Mucosa of rectum (tissue), 2 donors: ENCODE results near the gene CAPZB.

Experiments used
- H3K27ac ChIP-seq, 2 donors: one replicate each; pipeline ENCODE4 v1.7.0; 2013; ENCODE audit warnings: inconsistent platforms in 2 of 2, low read depth in 2 of 2, low read length in 2 of 2
- H3K27me3 ChIP-seq, 2 donors: one replicate each; pipeline ENCODE4 v1.7.0; 2013; ENCODE audit warnings: low read length in 2 of 2; ENCODE audit not compliant: control insufficient read depth in 2 of 2, insufficient read depth in 2 of 2
- H3K36me3 ChIP-seq, 2 donors: one replicate each; pipeline ENCODE4 v1.7.0; 2013; ENCODE audit warnings: low read length in 2 of 2; ENCODE audit not compliant: control insufficient read depth in 2 of 2, insufficient read depth in 2 of 2
- H3K4me1 ChIP-seq, 2 donors: one replicate each; pipeline ENCODE4 v1.7.0; 2013; ENCODE audit warnings: low read length in 2 of 2, mild to moderate bottlenecking in 1 of 2; ENCODE audit not compliant: control insufficient read depth in 2 of 2, insufficient read depth in 2 of 2
- H3K4me3 ChIP-seq, 2 donors: one replicate each; pipeline ENCODE4 v1.7.0; 2013; ENCODE audit warnings: low read length in 2 of 2
- H3K9ac ChIP-seq, 2 donors: one replicate each; pipeline ENCODE4 v1.7.0; 2013; ENCODE audit warnings: low read length in 2 of 2, low read depth in 1 of 2, mild to moderate bottlenecking in 1 of 2
- H3K9me3 ChIP-seq, 2 donors: one replicate each; pipeline ENCODE4 v1.7.0; 2013; ENCODE audit warnings: low read length in 2 of 2; ENCODE audit not compliant: control insufficient read depth in 2 of 2
- donor health status: healthy.
- donor health status: Normal muscosa, but diverticular disease.

CAPZB gene

DNA sequence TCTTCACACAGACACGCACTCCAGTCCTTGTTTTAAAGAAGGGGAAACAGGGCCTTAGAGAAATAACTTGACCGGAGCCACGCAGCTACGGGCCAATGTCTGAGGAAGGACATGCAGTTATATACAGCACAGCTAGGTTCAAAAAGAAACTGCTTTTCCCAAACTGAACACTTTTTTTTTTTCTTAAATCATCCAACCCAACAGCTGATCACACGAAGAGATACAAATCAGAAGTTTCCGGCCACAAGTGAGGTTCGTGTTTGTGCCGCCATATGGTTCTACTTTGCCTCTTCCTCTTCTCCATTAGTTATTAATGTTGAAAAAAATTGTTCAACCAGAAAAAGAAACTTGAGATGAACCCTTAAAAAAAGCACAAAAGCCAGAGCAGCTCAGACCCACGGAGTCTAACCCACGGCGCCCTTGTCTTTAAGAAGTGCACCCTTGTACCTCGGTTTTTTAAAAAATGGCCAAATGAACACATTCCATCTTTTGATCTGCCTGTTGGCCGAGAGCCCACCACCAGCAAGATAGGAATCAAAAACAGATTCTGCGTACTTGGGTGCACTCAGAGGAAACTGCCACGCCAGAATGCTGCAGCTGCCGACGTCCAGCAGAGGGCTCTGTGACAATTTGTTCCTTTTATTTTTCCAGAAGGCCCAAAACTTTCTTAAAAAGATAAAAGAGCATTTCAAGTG, 94.3 kb downstream of the CAPZB start:
- Histone ChIP-seq H3K4me1 (peaks cover 39 to 45% of the 10 kb centered on the region in 2 donors), H3K4me3 (peak overlapping the region; percentile 2 to 49), H3K9me3 (no peaks in the 10 kb centered on the region), H3K36me3 (peaks cover 7 to 8% of the 10 kb centered on the region in 2 donors), H3K27ac (peak overlapping the region; percentile 69 to 79), H3K9ac (peak overlapping the region; percentile 45 to 60), H3K27me3 (no peaks in the 10 kb centered on the region)

DNA sequence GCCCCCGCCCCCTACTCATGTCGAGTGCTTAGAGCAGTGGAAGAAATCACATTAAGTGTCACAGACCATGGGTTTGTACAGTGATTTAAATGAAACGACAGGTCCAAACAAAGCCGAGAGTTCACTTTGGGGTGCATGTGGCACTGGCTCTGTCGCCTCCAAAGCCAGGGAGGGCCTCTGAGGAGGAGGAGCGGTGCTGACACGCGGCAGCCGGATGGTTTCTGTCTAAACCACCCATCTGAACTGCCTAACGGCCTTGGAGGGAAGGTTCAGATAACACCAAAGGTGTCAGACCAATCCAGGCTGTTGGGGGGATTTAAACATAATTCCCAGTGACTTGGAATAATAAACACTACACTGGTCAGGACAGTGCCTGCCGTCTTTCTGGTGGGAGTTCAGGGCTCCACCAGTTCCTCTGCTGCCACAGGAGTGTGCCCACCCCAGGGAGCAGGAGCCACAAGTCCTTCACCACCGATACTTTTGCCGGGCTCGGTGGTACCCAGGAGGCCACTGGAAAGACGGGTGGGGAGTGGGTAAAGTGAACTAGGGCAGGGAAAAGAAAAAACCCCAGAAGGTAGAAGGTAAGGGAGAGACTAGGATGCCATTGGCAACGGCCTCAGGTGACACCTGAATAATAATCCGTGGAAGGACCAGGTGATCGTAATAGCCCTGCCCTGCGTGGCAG, 95.0 kb downstream of the CAPZB start:
- H3K27me3 ChIP-seq: no peaks in the 10 kb centered on the region
- H3K9me3 ChIP-seq: no peaks in the 10 kb centered on the region
- H3K4me3 ChIP-seq: peak overlapping the region in 1 of 2 donors; percentile 49
- peaks cover 4 to 6% of the 10 kb centered on the region in 2 donors for H3K36me3 ChIP-seq
- H3K9ac ChIP-seq: peak overlapping the region; percentile 14 to 60
- peaks cover 45 to 47% of the 10 kb centered on the region in 2 donors for H3K4me1 ChIP-seq
- H3K27ac ChIP-seq: peak overlapping the region; percentile 69 to 79

DNA sequence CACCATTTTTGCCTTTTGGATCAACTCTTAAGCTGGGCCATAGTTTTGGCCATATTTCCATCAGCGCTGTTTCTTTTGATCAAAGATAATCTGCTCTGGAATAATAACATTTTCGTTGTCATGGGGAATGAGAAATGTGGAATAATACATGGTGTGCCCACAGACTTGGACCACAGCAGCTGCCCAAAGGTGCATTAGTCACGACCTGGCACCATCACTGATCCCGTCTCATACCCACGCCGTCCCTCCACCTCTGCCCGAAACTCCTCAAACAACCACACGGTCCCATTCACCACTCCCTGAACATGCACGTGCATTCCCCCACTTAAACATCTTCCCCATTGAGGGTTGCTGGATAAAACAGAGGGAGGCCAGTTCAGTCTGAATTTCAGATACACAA, 96.4 kb downstream of the CAPZB start:
- peaks cover 57 to 59% of the 10 kb centered on the region in 2 donors for H3K4me1 ChIP-seq
- H3K27ac ChIP-seq: no peak overlapping the region
- H3K4me3 ChIP-seq: no peak overlapping the region
- no peaks in the 10 kb centered on the region for H3K27me3 ChIP-seq
- H3K9ac ChIP-seq: no peak overlapping the region
- H3K9me3 ChIP-seq: no peaks in the 10 kb centered on the region
- H3K36me3 ChIP-seq: peaks cover 6 to 15% of the 10 kb centered on the region in 2 donors

DNA sequence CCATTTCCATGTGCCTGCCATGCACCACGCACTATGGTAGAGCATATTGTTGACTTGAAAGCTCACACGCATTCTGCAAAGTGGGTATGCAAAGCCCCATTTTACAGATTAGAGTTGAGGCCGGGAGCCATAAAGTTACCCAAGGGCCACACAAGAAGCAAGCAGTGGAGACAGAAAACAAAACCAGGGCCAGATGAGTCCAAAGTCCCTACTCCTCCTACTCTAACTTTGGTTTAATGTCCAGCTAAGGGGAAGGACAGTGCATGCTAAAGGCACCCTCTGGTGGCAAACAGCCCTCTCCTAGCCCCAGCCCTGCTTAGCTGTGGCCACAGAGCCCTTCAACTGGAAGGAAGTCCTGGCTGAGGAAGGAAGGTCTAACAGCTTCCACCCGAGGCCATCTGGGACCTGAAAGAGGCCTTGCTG, 98.3 kb downstream of the CAPZB start:
- H3K36me3 ChIP-seq: peaks cover 9 to 20% of the 10 kb centered on the region in 2 donors
- H3K9ac ChIP-seq: peak overlapping the region in 1 of 2 donors; percentile 10
- no peaks in the 10 kb centered on the region for H3K27me3 ChIP-seq
- H3K9me3 ChIP-seq: no peaks in the 10 kb centered on the region
- H3K4me3 ChIP-seq: no peak overlapping the region
- H3K27ac ChIP-seq: peak overlapping the region; percentile 71 to 88
- H3K4me1 ChIP-seq: peaks cover 44 to 52% of the 10 kb centered on the region in 2 donors

DNA sequence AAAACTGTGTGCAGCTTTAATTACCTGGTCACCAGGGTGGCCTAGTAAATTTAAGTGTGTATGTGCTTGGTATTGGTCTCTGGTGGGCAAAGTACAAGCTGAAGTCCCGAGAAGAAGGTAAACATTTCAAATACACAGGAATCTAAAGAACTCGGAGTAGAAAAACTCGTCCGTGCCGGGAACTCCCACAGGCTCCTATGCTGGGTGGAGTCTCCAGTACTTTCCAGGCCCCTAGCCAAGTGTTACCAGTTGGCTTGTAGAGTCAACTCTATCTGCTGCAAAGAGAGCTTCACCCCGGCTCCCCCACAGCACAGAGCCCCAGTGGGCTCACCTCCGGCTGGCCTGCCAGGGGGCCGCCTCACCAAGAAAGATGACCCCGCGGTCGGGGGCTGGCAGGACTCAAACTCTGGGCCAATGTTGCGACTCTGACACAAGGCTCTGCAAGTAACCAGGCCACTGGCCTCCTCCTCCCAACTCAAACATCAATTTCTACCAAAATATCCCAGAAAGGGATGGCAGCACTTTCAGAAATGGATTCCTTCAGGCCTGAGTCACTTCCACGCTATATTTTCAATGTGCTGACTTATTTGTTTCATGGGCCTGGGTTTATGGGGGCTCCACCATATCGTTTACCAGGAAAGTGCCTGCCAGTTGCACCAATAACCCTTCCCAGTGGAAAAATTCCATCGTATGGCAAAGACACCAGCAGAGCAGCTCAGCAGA, 99.3 kb downstream of the CAPZB start:
- H3K4me1 ChIP-seq: peaks cover 38 to 47% of the 10 kb centered on the region in 2 donors
- peak overlapping the region in 1 of 2 donors; percentile 0 for H3K4me3 ChIP-seq
- no peaks in the 10 kb centered on the region for H3K9me3 ChIP-seq
- no peaks in the 10 kb centered on the region for H3K27me3 ChIP-seq
- H3K9ac ChIP-seq: peak overlapping the region in 1 of 2 donors; percentile 49
- peaks cover 17 to 26% of the 10 kb centered on the region in 2 donors for H3K36me3 ChIP-seq
- H3K27ac ChIP-seq: peak overlapping the region; percentile 71 to 88

DNA sequence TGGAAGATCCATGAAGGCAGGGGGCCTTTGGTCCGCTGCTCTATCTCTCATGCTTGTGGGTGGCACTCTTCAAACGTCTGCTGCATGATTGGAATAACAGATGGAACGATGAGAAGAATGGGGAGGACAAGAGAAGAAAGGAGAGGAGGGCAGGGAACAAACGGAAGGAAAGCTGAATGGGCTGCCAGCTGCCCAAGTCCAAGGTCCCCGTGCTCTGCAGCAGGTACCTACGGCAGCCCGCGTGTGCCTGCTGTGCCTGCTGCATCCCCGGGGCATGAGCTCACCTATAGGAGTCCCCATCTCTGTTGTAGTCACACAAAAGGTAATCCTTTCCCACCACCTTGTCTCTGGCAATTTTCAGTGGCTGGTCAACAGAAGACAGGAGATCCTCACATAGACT, 100.1 kb downstream of the CAPZB start:
- H3K9ac ChIP-seq: peak overlapping the region; percentile 1 to 47
- H3K4me3 ChIP-seq: no peak overlapping the region
- H3K27ac ChIP-seq: peak overlapping the region; percentile 71 to 88
- H3K9me3 ChIP-seq: no peaks in the 10 kb centered on the region
- H3K4me1 ChIP-seq: peaks cover 32 to 42% of the 10 kb centered on the region in 2 donors
- peaks cover 19 to 30% of the 10 kb centered on the region in 2 donors for H3K36me3 ChIP-seq
- H3K27me3 ChIP-seq: no peaks in the 10 kb centered on the region

DNA sequence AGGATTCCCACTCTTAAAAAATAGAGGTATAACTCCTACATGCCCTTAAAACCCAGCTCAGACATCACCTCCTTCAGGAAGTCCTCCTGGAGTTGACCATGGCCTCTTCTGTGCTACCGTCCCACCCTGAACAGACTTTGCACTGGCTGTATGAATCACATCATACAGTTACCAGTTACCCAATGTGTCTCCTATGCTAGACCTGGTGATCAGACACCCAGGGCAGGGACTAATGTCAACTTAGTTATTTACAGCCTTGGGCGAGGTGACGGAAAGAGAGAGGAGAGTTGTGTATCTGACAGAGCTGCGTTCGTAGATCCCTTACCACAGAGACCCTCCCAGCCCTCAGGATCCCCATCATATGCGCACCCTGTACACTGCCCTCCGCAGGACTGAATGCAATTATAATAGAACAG, 100.6 kb downstream of the CAPZB start:
- Histone ChIP-seq H3K27me3 (no peaks in the 10 kb centered on the region), H3K4me1 (peaks cover 28 to 42% of the 10 kb centered on the region in 2 donors), H3K27ac (peak overlapping the region; percentile 71 to 88), H3K9me3 (no peaks in the 10 kb centered on the region), H3K9ac (peak overlapping the region in 1 of 2 donors; percentile 47), H3K36me3 (peaks cover 24 to 35% of the 10 kb centered on the region in 2 donors), H3K4me3 (no peak overlapping the region)

DNA sequence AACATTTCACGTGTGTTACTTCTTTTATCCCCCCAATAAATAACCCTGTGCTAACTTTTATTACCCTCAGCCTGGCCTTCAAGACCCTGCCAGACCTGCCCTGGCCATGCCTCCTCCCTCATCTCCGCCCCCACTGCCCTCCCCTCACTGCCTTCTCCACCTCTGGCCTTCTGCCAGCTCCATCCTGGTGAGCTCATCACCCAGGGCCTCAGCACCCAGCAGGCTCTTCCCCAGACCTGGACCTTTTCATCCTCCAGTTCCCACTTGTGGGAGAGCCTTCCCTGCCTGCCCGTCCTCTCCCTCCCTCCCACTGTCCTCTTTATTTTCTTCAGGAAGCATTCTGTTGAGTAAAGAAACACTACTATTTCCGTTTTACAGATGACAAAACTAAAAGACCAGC, 101.2 kb downstream of the CAPZB start:
- peaks cover 28 to 40% of the 10 kb centered on the region in 2 donors for H3K36me3 ChIP-seq
- peak overlapping the region; percentile 34 to 69 for H3K27ac ChIP-seq
- no peak overlapping the region for H3K9ac ChIP-seq

DNA sequence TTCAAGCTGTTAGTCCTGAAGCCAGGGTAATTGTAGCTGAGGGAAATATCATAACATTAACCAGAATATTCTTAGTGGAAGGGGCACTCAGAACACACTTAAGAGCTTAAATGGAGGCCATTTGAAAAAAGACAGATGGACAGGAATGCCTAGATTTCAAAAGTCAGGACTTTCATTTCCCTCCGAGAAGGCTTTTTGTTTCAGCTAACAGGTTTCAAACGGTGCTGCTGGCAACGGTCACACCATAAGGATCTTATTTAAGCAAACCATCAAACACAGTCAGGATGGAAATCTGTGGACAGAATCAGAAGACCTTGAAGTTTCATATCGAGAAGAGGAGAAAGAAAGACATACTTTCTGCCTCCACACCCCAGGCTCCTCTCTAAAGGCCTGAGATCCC, 103.1 kb downstream of the CAPZB start:
- no peaks in the 10 kb centered on the region for H3K9me3 ChIP-seq
- no peak overlapping the region for H3K4me3 ChIP-seq
- H3K36me3 ChIP-seq: peaks cover 41 to 48% of the 10 kb centered on the region in 2 donors
- H3K9ac ChIP-seq: no peak overlapping the region
- H3K27ac ChIP-seq: no peak overlapping the region
- peaks cover 23 to 33% of the 10 kb centered on the region in 2 donors for H3K4me1 ChIP-seq
- no peaks in the 10 kb centered on the region for H3K27me3 ChIP-seq

More for the DNA sequence above, 101.2 kb downstream of the CAPZB start:
- Histone ChIP-seq H3K9me3 (no peaks in the 10 kb centered on the region), H3K27me3 (no peaks in the 10 kb centered on the region), H3K4me1 (peaks cover 28 to 42% of the 10 kb centered on the region in 2 donors), H3K4me3 (no peak overlapping the region)
